Fibroblast of mammary gland (primary cell): ENCODE measurements around the gene REV3L.
"Not testable (repeated sequence)": the region's sequence is repeated elsewhere in the genome, so short reads cannot be mapped to it uniquely, and the experiment has no call there.

Experiments
- DNase-seq: peaks from one replicate; pipeline ENCODE4 v3.0.0-alpha.2; 2010; ENCODE audit warnings: low read depth
- H3K4me3 ChIP-seq: 2 replicates; pipeline ENCODE4 v1.5.1; 2011; ENCODE audit warnings: low read depth, mild to moderate bottlenecking, low read length, moderate library complexity; ENCODE audit not compliant: control insufficient read depth
- TF ChIP-seq, protein P1 (sequence below): conservative IDR thresholded peaks from 2 replicates; pipeline ENCODE4 v1.5.1; 2011; ENCODE audit warnings: low read depth, low read length, inconsistent platforms; ENCODE audit not compliant: control insufficient read depth, insufficient read depth

Gene REV3L

DNA sequence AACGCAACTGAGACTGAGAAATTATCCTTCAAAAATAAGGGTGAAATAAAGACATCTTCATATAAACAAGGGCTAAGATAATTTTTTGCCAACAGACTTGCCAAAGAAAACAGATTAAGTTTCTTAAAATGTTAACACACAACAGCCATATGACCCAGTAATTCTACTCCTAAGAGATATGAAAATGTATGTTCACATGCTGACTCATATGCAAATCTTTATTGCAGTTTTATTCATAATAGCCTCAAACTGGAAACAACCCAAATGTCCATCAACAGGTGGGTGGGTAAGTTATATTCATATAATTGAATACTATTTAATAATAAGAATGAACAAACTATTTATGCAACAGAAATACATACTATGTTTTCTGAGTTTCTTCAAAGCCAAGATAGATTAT lies 140.1 kb downstream of the REV3L start:
- H3K4me3 ChIP-seq, result no peak overlapping the region
- DNase-seq, result peak; percentile 10

DNA sequence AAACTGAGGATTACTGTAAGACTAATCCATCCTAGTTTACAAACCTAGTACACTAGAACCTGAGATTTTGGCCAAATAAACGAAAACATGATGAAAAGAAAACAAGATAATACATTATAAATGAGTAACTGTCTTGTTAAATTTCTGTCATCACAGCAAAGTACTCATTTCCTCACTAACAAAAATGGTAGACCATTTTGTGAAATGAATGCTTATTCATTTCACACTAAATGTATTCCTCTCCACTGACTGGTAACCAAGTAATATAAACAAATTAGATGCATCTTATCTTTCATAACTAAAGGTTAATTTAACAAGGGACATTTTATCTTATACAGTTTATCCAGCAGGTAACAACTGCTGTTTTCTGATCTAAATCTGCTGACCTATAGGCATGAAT lies 143.7 kb downstream of the REV3L start:
- no peak overlapping the region for H3K4me3 ChIP-seq
- DNase-seq, result no peak
- TF ChIP-seq, protein P1, sequence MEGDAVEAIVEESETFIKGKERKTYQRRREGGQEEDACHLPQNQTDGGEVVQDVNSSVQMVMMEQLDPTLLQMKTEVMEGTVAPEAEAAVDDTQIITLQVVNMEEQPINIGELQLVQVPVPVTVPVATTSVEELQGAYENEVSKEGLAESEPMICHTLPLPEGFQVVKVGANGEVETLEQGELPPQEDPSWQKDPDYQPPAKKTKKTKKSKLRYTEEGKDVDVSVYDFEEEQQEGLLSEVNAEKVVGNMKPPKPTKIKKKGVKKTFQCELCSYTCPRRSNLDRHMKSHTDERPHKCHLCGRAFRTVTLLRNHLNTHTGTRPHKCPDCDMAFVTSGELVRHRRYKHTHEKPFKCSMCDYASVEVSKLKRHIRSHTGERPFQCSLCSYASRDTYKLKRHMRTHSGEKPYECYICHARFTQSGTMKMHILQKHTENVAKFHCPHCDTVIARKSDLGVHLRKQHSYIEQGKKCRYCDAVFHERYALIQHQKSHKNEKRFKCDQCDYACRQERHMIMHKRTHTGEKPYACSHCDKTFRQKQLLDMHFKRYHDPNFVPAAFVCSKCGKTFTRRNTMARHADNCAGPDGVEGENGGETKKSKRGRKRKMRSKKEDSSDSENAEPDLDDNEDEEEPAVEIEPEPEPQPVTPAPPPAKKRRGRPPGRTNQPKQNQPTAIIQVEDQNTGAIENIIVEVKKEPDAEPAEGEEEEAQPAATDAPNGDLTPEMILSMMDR, result no peak

More for the DNA sequence above, 140.1 kb downstream of the REV3L start:
- TF ChIP-seq, protein P1, result no peak

GRCh38 chr6:111338843-111339242 lies 144.2 kb downstream of the REV3L start:
- no peak for DNase-seq
- no peak overlapping the region for H3K4me3 ChIP-seq
- TF ChIP-seq, protein P1, result no peak

DNA sequence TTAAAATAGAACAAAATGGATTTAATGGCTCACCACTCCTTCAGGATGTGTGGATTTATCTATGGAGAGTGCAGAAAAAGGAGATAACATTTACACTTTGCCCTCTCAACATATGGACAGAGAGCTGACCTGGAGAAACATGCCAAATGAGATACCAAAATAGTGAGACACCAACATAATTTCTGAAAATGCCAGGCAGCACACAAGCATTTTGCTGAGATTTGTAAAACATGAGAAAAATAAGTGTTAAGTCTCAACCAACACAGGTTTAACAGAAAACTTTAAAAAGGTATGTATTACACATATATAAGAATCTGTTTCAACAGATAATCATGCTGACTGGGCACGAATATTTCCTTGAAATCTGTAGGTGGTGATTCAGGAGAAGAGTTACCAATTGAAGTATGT lies 145.2 kb downstream of the REV3L start:
- TF ChIP-seq, protein P1, result no peak
- no peak overlapping the region for H3K4me3 ChIP-seq
- no peak for DNase-seq

DNA sequence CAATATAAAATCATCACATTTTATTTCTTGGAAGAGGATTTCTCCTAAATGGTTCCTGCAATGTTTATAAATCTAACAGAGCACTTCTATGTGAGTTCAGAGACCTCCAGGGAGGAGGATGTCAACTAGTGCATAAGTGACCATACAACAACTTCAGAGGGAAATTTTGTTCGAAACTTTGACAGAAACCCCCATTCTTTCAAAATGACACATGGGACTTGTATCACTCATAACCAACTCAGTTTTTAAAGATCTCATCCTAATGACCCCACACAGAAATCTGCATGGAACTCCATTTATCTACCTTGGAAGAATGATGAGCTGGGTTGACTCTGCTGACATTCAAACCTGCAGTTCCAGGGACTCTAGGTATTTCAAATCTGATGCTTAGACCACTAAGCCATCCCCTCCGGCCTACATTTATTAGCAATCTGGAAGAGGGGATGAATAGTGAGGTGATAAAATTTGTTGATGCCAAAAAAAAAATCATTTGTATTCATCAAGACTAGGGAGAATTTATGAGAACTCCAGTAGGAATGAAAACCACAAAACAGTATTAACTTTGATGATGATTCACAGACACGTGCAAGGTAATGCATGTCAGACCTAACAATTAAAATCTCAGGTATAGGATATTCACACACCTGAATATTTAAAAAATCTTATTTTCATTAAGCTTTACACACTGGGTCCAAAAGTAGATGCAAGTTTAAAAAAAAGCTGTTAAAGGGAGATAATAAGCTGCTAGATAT lies 153.0 kb downstream of the REV3L start:
- TF ChIP-seq, protein P1, result no peak
- DNase-seq, result no peak
- no peak overlapping the region for H3K4me3 ChIP-seq

GRCh38 chr6:111326563-111326962 lies 156.5 kb downstream of the REV3L start:
- H3K4me3 ChIP-seq, result no peak overlapping the region
- DNase-seq, result no peak
- TF ChIP-seq, protein P1, result no peak

- DNase-seq, result no peak
- TF ChIP-seq, protein P1, result no peak
- H3K4me3 ChIP-seq, result no peak overlapping the region
Measured at GRCh38 chr6:111322145-111322544, 160.9 kb downstream of the REV3L start.

GRCh38 chr6:111307950-111308349 lies 175.1 kb downstream of the REV3L start:
- DNase-seq, H3K4me3 ChIP-seq: not testable (repeated sequence)
